ENCODE measurements around the gene MMP27. TPM values are rescaled to one million over a fixed set of nuclear protein-coding genes. Genes with fewer than 3 reads are reported as not detected.

Gene MMP27
- total RNA-seq, 3 donors from 2014 or later (not counting 1 experiment from before 2014, with no cell fraction given), result not detected

GRCh38 chr11:102716527-102716926, 11.0 kb upstream of the MMP27 start:
- Histone ChIP-seq H3K36me3 (ENCODE audit: control insufficient read depth, insufficient read depth, low read length) (no peaks in the 10 kb centered on the region), H3K4me1 (ENCODE audit: control insufficient read depth, insufficient read depth, low read length) (no peaks in the 10 kb centered on the region), H3K4me3 (ENCODE audit: low read length) (no peak overlapping the region), H3K9me3 (ENCODE audit: control insufficient read depth, insufficient read depth, low read length) (no peaks in the 10 kb centered on the region), H3K27ac (ENCODE audit: low read length) (no peak overlapping the region), H3K27me3 (ENCODE audit: control insufficient read depth, insufficient read depth, low read length) (peaks cover 7% of the 10 kb centered on the region)
- Mint-ChIP-seq H3K4me1 (no peaks in the 10 kb centered on the region), H3K36me3 (no peaks in the 10 kb centered on the region), H3K27me3 (ENCODE audit: low read depth in 2 of 2) (no peaks in the 10 kb centered on the region), H3K27ac (no peak overlapping the region), H3K4me3 (no peak overlapping the region), H3K9me3 (peaks cover 0 to 2% of the 10 kb centered on the region in 2 donors)
- no peak for ATAC-seq
- no peak for DNase-seq
- intact Hi-C loops (cut with micrococcal nuclease), result no loop called here
- no peak for TF ChIP-seq CTCF (IDR thresholded peaks at IDR 0.05)
- no CpG with 5 or more reads among the region's 1 CpG for WGBS (ENCODE audit: insufficient coverage)

- DNase-seq (no peak), ATAC-seq (no peak)
- Mint-ChIP-seq H3K9me3 (no peaks in the 10 kb centered on the region), H3K36me3 (no peaks in the 10 kb centered on the region), H3K4me1 (no peaks in the 10 kb centered on the region), H3K27me3 (ENCODE audit: low read depth in 2 of 2) (peaks cover 5 to 10% of the 10 kb centered on the region in 2 donors), H3K27ac (no peak overlapping the region), H3K4me3 (no peak overlapping the region)
- Histone ChIP-seq H3K9me3 (ENCODE audit: control insufficient read depth, insufficient read depth, low read length) (no peaks in the 10 kb centered on the region), H3K4me3 (ENCODE audit: low read length) (no peak overlapping the region), H3K36me3 (ENCODE audit: control insufficient read depth, insufficient read depth, low read length) (no peaks in the 10 kb centered on the region), H3K4me1 (ENCODE audit: control insufficient read depth, insufficient read depth, low read length) (no peaks in the 10 kb centered on the region), H3K27me3 (ENCODE audit: control insufficient read depth, insufficient read depth, low read length) (peaks cover 6% of the 10 kb centered on the region), H3K27ac (ENCODE audit: low read length) (no peak overlapping the region)
- intact Hi-C loops (cut with micrococcal nuclease), result no loop called here
- no peak for TF ChIP-seq CTCF (IDR thresholded peaks at IDR 0.05)
- 65% methylated on average over 3 of the region's 3 CpGs for WGBS (ENCODE audit: insufficient coverage)
Observed at GRCh38 chr11:102712137-102712536, 6.6 kb upstream of the MMP27 start.

- Mint-ChIP-seq H3K4me1 (no peaks in the 10 kb centered on the region), H3K27me3 (ENCODE audit: low read depth in 2 of 2) (peaks cover 7 to 10% of the 10 kb centered on the region in 2 donors), H3K36me3 (no peaks in the 10 kb centered on the region), H3K4me3 (no peak overlapping the region), H3K27ac (no peak overlapping the region), H3K9me3 (no peaks in the 10 kb centered on the region)
- Histone ChIP-seq H3K27me3 (ENCODE audit: control insufficient read depth, insufficient read depth, low read length) (peaks cover 6% of the 10 kb centered on the region), H3K36me3 (ENCODE audit: control insufficient read depth, insufficient read depth, low read length) (no peaks in the 10 kb centered on the region), H3K4me1 (ENCODE audit: control insufficient read depth, insufficient read depth, low read length) (no peaks in the 10 kb centered on the region), H3K4me3 (ENCODE audit: low read length) (no peak overlapping the region), H3K9me3 (ENCODE audit: control insufficient read depth, insufficient read depth, low read length) (no peaks in the 10 kb centered on the region), H3K27ac (ENCODE audit: low read length) (no peak overlapping the region)
- intact Hi-C loops (cut with micrococcal nuclease), result no loop called here
- WGBS (ENCODE audit: insufficient coverage), result 94% methylated on average over 1 of the region's 2 CpGs
- no peak for TF ChIP-seq CTCF (IDR thresholded peaks at IDR 0.05)
- DNase-seq (no peak), ATAC-seq (no peak)
Observed at GRCh38 chr11:102709201-102709945, 3.8 kb upstream of the MMP27 start.

GRCh38 chr11:102708654-102709053, 3.1 kb upstream of the MMP27 start:
- H3K27ac ChIP-seq (ENCODE audit: low read length), result no peak overlapping the region
- H3K4me3 Mint-ChIP-seq, result no peak overlapping the region
- ATAC-seq, result no peak

More at GRCh38 chr11:102708654-102709053, 3.1 kb upstream of the MMP27 start:
- no peaks in the 10 kb centered on the region for H3K4me1 Mint-ChIP-seq
- H3K4me3 ChIP-seq (ENCODE audit: low read length), result no peak overlapping the region
- TF ChIP-seq CTCF (IDR thresholded peaks at IDR 0.05), result no peak
- peaks cover 6% of the 10 kb centered on the region for H3K27me3 ChIP-seq (ENCODE audit: control insufficient read depth, insufficient read depth, low read length)
- intact Hi-C loops (cut with micrococcal nuclease), result no loop called here
- H3K4me1 ChIP-seq (ENCODE audit: control insufficient read depth, insufficient read depth, low read length), result no peaks in the 10 kb centered on the region
- no peaks in the 10 kb centered on the region for H3K9me3 ChIP-seq (ENCODE audit: control insufficient read depth, insufficient read depth, low read length)
- H3K9me3 Mint-ChIP-seq, result no peaks in the 10 kb centered on the region
- peaks cover 7 to 10% of the 10 kb centered on the region in 2 donors for H3K27me3 Mint-ChIP-seq (ENCODE audit: low read depth in 2 of 2)
- H3K36me3 ChIP-seq (ENCODE audit: control insufficient read depth, insufficient read depth, low read length), result no peaks in the 10 kb centered on the region
- no peaks in the 10 kb centered on the region for H3K36me3 Mint-ChIP-seq
- no peak overlapping the region for H3K27ac Mint-ChIP-seq
- 67% methylated on average over 4 of the region's 4 CpGs for WGBS (ENCODE audit: insufficient coverage)
- no peak for DNase-seq
